EH (cell line): ENCODE measurements around the gene CCT3.
"Not testable (repeated sequence)": the region's sequence is repeated elsewhere in the genome, so short reads cannot be mapped to it uniquely, and the experiment has no call there.

Experiments
- DNase-seq: peaks from one replicate; pipeline ENCODE4 v3.0.0-alpha.2; 2015; ENCODE audit warnings: low read depth

The CCT3 gene

GRCh38 chr1:156368157-156368658, 30.1 kb upstream of the CCT3 start:
- DNase-seq: peak; percentile 22

DNA sequence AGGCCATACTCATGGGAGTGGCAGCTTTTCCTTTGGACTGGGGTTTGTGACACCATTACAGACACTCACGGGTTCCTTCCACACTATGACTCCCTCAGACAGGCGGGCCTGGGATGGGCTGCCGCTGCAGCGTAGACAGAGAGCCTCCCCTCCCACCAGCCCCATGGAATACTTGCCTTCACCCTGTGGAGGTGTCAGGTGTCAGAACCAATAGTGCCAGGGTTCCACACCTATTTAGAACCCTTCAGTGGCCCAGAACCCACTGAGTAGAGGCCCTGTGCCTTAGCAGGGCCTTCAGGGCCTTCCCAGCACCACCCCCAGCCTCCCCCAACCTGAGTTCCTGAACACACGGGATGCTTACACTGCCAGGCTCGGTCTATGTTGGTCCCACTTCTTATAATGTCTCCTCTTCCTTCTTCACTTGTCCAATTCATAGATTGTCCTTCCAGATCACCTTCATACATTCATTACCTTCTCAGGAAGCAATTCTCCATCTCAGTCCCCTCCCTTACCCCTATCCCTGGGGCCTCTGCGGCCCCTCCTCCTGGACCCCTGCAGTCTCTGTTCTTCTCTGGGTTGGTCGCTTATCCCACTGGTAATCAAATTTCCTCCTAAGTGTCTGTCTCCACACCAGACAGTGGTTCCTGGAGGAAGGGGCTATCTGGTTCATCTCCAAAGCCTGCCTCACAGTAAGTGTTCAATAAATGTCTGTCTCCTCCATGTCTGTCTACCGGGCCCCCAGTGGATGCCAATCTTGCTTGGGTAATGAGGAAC, 29.5 kb upstream of the CCT3 start:
- no peak for DNase-seq

GRCh38 chr1:156366378-156367166, 28.5 kb upstream of the CCT3 start:
- DNase-seq: no peak

DNA sequence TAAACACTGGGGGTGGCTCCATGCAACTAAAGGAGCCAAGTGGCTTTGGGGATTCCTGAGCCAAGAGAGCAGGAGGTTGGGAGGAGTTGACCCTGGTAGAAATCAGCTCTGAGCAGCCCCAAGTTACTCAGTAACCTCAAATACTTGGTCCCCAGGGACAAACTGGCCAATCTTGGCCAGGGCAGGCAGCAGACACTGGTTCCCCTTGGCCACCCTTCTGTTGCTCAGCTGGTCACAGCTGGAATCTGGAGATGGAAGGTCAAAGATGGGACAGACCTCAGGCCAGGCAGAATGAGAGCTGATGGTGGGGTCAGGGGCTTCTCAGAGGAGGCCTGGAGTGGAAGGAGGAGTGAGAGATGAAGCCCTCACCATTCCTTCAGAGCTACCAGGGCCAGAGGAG, 27.7 kb upstream of the CCT3 start:
- DNase-seq: no peak

- DNase-seq: no peak
Observed at GRCh38 chr1:156360534-156360933, 22.4 kb upstream of the CCT3 start.

GRCh38 chr1:156359973-156360372, 21.9 kb upstream of the CCT3 start:
- peak; percentile 61 for DNase-seq

DNA sequence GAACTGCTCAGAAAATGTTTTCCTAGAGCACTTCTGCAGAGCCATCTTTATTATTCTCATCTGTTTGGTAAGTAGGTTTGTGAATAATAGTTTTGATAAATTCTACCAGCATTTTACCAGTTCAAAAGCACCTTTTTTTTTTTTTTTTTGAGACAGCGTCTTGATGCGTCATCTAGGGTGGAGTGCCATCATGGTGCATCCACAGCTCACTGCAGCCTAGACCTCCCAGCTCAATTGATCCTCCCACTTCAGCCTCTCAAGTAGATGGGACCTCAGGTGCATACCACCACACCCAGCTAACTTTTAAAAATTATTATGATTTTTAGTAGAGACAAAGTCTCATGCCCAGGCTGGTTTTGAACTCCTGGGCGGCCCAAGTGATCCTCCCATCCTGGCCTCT, 21.2 kb upstream of the CCT3 start:
- DNase-seq: no peak

DNA sequence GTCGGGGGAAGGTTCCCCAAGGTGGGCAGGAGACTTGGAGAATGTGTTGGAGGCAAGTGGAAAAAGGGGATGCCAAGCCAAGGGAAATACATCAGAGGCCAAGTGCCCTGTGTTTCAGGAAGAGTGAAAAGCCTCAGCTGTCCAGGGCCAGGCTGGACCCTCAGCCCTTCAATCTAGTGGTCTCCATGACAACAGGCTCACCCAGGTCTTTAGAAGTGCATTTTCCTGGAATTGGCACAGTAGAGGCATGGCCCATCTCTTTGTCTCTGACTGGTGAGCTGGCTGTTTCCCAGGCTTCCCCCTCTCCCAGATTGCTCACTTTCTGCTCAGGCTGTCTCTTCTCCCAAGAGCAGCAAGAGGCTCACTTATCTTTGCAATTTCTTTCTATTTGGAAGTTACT, 20.5 kb upstream of the CCT3 start:
- DNase-seq: no peak

GRCh38 chr1:156357977-156358376, 19.9 kb upstream of the CCT3 start:
- DNase-seq: no peak

DNA sequence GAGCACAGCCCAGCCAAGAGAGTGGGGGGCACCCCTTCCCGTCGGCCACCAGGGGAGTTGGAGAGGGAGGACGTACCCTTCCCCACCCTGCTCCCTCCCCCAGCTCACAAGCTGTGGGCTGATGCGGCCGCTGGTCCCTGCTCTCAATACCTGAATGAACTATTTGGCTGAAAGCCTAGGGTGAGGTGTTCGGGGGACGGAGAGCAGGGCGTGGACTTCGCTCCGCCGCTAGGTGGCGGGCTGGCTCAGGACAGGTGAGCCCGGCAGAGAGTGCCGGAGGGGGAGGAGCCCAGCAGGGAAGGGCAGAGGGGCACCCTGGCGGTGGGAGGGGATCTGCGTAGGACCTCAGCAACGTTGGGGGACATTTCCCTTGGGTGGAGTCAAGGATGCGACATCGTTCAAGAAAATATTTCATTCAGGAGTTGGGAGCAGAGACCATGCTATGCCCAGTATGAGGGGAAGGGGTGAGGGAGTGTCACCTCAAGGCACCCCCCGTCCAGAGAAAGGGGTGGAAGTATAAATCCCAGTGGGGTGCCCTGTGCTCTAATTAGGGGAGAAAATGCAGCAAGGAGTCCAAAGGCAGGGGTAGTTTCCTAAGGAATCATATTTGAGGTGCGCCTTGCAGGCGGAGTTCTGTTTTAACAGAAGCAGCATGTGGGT, 18.9 kb upstream of the CCT3 start:
- DNase-seq: peak; percentile 40

DNA sequence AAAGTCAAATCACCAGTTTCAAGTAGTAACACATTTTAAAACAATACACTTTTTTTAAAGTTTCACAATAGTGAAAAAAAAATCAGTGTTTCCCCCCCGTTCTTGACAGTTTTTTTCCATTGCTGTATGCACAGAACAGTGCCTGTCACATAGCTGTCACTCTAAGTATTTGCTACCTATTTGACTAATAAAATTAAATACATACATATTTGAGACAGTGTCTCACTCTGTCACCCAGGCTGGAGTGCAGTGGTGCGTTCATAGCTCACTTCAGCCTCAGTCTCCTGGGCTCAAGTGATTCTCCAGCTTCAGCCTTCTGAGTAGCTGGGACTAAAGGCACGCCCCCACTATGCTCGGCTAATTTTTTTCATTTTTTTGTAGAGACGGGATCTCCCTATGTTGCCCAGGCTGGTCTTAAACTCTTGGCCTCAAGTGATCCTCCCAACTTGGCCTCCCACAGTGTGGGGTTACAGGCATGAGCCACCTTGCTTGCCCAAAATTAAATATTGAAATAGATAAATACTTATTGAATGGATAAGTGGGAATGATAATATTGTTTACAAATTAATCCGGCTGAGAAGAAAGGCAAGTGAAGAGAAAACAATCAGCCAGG, 18.3 kb upstream of the CCT3 start:
- DNase-seq: no peak

DNA sequence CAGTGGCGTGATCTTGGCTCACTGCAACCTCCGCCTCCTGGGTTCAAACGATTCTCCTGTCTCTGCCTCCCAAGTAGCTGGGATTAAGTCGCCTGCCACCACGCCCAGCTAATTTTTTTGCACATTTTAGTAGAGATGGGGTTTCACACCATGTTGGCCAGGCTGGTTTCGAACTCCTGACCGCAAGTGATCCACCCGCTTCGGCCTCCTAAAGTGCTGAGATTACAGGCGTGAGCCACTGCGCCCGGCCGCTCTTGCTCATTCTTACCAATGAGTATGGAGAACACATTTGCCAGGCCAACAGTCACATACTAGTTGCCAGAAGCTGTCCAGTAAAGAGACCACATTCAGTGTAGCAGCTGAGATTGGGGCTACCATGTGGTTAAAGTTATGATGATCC, 14.4 kb upstream of the CCT3 start:
- not testable (repeated sequence) for DNase-seq

DNA sequence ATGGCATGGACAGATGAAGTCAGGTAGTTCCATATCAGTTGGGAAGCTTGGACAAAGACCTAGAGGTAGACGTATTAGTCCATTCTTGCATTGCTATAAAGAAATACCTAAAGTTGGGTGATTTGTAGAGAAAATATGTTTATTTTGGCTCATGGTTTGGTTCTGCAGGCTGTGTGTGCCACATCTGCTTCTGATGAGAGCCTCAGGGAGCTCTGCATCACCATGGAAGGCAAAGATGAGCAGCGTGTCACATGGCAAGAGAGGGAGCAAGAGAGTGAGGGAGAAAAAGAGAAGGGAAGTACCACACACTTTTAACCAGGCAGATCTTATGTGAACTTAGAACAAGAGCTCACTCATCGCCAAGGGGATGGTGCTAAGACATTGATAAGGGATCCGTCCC, 9.2 kb upstream of the CCT3 start:
- peak; percentile 90 for DNase-seq

DNA sequence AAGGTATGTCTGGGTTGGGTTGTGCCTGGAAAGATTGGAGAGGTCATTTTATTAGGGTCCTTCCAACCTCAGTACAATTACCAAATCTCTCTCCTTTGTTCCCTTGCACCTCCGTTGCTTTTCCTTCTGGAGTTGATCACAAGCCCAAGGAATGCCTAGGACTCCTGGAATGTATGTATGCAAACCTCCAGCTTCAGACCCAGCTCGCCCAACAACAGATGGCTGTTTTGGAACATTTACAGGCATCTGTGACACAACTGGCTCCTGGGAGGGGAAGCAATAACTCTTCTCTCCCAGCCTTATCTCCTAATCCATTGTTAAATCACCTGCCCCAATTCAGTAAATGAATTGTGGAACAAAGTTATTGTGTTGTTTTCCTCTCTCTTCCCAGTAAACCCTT, 8.5 kb upstream of the CCT3 start:
- peak; percentile 83 for DNase-seq

DNA sequence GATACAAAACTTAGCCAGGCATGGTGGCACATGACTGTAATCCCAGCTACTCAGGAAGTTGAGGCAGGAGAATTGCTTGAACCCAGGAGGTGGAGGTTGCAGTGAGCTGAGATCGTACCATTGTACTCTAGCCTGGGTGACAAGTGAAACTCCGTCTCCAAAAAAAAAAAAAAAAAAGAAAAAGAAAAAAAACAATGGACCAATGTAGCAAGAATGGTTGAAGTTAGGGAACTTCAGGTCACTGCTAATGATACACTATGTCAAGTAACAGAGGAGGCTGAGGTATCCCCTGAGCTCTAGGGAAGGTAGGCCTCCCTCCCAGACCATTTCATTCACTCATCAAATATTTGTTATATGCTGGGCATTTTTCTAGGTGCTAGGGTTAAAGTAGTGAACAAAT, 7.9 kb upstream of the CCT3 start:
- DNase-seq: not testable (repeated sequence)

DNA sequence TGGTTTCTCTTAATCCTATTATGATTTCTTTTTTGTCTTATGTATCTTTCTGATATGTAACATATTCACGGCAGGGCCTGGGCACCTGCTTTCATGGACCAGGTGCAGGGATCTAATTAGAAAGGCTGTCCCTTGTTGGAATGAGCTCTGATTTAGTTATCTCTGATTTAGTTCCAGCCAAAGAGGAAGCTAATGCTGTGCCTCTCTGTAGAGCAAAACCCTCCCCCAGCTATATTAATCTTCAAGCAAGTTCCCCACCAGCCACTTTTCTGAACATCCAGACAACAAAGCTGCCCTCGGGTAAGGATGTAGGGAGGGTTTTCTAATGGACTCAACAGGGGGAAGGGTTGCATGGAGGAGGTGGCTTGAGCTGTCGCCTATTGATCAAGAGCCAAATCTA, 6.3 kb upstream of the CCT3 start:
- DNase-seq: no peak

- DNase-seq: peak; percentile 33
Observed at GRCh38 chr1:156342166-156342955, 4.3 kb upstream of the CCT3 start.

DNA sequence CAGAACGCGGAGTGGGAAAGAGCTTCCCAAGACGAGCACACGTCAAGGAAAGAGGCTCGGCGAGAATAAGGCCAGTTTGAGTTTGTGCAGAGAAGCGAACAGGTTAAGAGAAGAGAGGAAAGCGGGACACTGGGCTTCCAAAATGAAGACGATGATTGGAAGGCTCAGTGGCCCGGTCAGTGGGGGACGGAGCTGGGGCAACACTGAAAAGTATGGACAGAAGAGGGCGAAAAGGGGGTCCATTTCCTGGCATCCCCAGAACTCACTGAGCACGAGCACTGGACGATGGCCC, 258 bp downstream of the CCT3 start:
- DNase-seq: no peak

DNA sequence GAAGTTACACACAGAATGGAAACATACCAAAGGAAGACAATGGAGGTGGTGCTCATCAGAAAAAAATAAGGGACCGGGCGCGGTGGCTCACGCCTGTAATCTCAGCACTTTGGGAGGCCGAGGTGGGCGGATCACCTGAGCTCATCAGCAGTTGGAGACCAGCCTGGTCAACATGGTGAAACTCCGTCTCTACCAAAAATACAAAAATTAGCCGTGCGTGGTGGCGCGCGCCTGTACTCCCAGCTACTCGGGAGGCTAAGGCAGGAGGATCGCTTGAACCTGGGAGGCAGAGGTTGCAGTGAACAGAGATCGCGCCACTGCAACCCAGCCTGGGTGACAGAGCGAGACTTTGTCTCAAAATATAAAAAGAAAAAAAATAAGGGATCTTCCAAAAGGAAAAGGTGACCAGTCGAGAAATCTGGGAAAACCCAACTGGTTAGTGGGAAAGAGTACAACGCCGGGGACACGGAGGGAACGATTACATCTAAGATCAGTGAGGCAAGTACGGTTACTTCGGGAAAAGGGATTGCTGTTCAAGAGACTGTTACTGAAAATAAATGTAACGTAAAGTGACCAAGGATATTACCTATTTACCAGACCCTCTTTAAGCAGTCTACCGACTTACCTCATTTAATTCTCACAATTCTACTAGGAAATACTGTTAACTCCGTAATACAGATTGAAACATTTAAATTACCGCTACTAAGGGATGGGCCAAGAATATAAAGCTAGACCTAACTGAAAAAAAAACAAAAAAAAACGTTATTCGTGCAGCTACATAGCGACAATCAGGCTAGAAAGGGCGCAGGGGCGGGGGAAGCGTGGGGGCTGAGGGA, 822 bp downstream of the CCT3 start:
- DNase-seq: peak; percentile 11

DNA sequence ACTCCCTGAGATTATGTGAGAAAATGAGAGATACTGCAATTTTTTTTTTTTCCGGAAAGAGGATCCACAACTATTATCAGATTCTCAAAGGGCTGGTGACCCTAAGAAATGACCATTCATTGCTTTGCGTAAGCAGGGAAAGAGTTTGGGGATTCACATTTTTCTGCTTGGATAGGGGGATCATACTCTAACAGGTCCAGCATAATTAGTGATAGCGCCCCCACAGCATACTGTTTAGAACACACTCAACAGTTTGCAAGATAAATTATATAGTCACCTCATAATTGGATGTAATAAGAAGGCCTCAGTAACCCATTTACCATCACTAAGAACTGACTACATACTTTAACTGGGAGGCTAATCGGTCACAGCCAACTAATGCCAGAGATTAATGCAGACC, 1.9 kb downstream of the CCT3 start:
- DNase-seq: no peak

DNA sequence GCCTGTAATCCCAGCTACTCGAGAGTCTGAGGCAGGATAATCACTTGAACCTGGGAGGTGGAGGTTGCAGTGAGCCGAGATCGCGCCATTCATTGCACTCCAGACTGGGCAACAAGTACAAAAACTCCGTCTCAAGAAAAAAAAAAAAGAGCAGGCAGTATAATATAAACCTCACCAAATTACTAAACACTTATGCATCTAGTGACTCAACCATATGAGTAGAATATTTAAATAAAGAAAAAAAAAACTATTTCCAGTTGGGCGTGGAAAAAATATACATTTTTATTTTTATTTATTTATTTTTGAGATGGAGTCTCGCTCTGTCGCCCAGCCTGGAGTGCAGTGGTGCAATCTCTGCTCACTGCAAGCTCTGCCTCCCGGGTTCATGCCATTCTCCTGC, 14.9 kb downstream of the CCT3 start:
- DNase-seq: peak; percentile 45
